Stimulated activated CD4-positive, alpha-beta T cell treated with anti-CD3 and anti-CD28 coated beads, Interleukin-1b, Interleukin-23, amount 100 ng/mL, for 48 hours (primary cell): ENCODE results near the gene NUDT15.
"Not testable (repeated sequence)": the region's sequence is repeated elsewhere in the genome, so short reads cannot be mapped to it uniquely, and the experiment has no call there.

Experiments
- DNase-seq: peaks from one replicate; pipeline ENCODE4 v3.0.0-alpha.2; 2020

Gene NUDT15

GRCh38 chr13:48043789-48044503, 6.4 kb downstream of the NUDT15 start:
- DNase-seq = no peak

GRCh38 chr13:48050550-48050949, 13.0 kb downstream of the NUDT15 start:
- DNase-seq = no peak

GRCh38 chr13:48054601-48055000, 17.1 kb downstream of the NUDT15 start:
- DNase-seq = no peak

GRCh38 chr13:48055712-48056111, 18.2 kb downstream of the NUDT15 start:
- DNase-seq = no peak

GRCh38 chr13:48058536-48058935, 21.0 kb downstream of the NUDT15 start:
- DNase-seq = not testable (repeated sequence)

- not testable (repeated sequence) for DNase-seq
Measured at GRCh38 chr13:48059951-48060350, 22.4 kb downstream of the NUDT15 start.

- peak; percentile 11 for DNase-seq
Measured at GRCh38 chr13:48066310-48066989, 28.9 kb downstream of the NUDT15 start.

GRCh38 chr13:48068036-48068435, 30.5 kb downstream of the NUDT15 start:
- DNase-seq = no peak

- no peak for DNase-seq
Measured at GRCh38 chr13:48068952-48069351, 31.4 kb downstream of the NUDT15 start.

- no peak for DNase-seq
Measured at GRCh38 chr13:48069573-48069972, 32.0 kb downstream of the NUDT15 start.

- DNase-seq = no peak
Measured at GRCh38 chr13:48070942-48071341, 33.4 kb downstream of the NUDT15 start.

- no peak for DNase-seq
Measured at GRCh38 chr13:48072304-48072703, 34.8 kb downstream of the NUDT15 start.

GRCh38 chr13:48072787-48073186, 35.3 kb downstream of the NUDT15 start:
- DNase-seq = no peak

GRCh38 chr13:48074006-48074405, 36.5 kb downstream of the NUDT15 start:
- no peak for DNase-seq

GRCh38 chr13:48078251-48078656, 40.7 kb downstream of the NUDT15 start:
- DNase-seq = no peak

GRCh38 chr13:48081739-48082138, 44.2 kb downstream of the NUDT15 start:
- no peak for DNase-seq

GRCh38 chr13:48086272-48086671, 48.7 kb downstream of the NUDT15 start:
- no peak for DNase-seq

- DNase-seq = no peak
Measured at GRCh38 chr13:48093588-48093987, 56.1 kb downstream of the NUDT15 start.

- DNase-seq = no peak
Measured at GRCh38 chr13:48094404-48094780, 56.9 kb downstream of the NUDT15 start.

- DNase-seq = peak; percentile 96
Measured at GRCh38 chr13:48094781-48095502, 57.4 kb downstream of the NUDT15 start, which contains the start of gene MED4. Gene MED4 (minus strand): TSS chr13:48095104. CDS start chr13:48095078, 26 bp downstream.

- DNase-seq = no peak
Measured at GRCh38 chr13:48096670-48097069, 59.1 kb downstream of the NUDT15 start.
